ENCODE measurements around the gene ZSCAN10.

ZSCAN10 gene

DNA sequence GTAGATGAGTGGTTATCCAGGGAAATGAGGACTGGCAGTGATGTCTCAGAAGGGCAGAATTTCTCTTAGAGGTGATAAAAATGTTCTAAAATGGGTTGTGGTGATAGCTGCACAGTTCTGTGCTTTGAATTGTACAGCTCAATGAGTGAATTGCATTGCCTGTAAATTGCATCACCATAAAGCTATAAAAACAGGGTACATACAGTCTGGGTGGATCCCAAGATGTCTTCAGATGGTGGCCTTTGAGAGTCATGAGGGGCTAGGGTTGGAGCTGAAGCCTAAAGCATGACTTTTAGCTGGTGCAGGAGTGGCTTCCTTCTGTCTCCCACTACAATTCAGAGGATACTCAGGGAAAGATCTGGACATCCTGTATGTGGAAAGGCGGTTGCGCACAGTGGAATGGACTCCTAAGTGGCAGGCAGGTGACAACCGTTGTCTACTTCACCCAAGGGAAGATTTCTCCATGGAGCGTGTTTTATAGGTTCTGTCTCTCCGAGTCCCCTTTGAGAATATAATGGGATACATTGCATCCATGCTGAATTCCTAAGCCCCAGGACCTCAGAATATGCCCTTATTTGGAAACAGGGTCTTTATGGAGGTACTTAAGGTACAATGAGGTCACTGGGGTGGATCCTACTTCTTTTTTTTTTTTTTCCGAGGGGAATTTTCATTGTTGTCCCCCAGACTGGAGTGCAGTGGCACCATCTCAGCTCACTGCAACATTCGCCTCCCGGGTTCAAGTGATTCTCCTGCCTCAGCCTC lies 35.3 kb downstream of the ZSCAN10 start:
- no peak overlapping the region for H3K23ac ChIP-seq (ENCODE audit: low read length)
- no peak overlapping the region for H2AK5ac ChIP-seq (ENCODE audit: low read length)
- no peak for DNase-seq
- no peak overlapping the region for H3K4me3 ChIP-seq (ENCODE audit: low read depth, low read length)
- peaks cover 10 to 14% of the 10 kb centered on the region in 2 experiments for H3K4me1 ChIP-seq (ENCODE audit: control insufficient read depth in 1 of 2, insufficient read depth in 2 of 2, low read length in 2 of 2)
- no peak overlapping the region for H2BK120ac ChIP-seq (ENCODE audit: insufficient read depth, low read length, poor library complexity)
- no peak overlapping the region for H3K4me2 ChIP-seq (ENCODE audit: low read length)
- H3K79me1 ChIP-seq (ENCODE audit: low read length), result peaks cover 9% of the 10 kb centered on the region
- H3K27me3 ChIP-seq (ENCODE audit: insufficient read depth, low read length), result no peaks in the 10 kb centered on the region
- H4K8ac ChIP-seq (ENCODE audit: low read depth, low read length), result no peak overlapping the region
- no peak overlapping the region for H3K4ac ChIP-seq (ENCODE audit: low read depth, low read length)
- no peaks in the 10 kb centered on the region for H3K36me3 ChIP-seq (ENCODE audit: control insufficient read depth in 1 of 2, insufficient read depth in 2 of 2, low read length in 2 of 2)
- H3K9me3 ChIP-seq (ENCODE audit: insufficient read depth, low read depth, low read length), result no peaks in the 10 kb centered on the region
- no peak overlapping the region for H2AFZ ChIP-seq (ENCODE audit: insufficient read depth, low read length, poor library complexity)
- H3K18ac ChIP-seq (ENCODE audit: low read length), result no peak overlapping the region
- no peak overlapping the region for H3K9ac ChIP-seq (ENCODE audit: low read length)
- H3K79me2 ChIP-seq (ENCODE audit: control insufficient read depth, insufficient read depth, low read length, poor library complexity), result peaks cover 5% of the 10 kb centered on the region
- H4K12ac ChIP-seq (ENCODE audit: low read depth, low read length), result no peak overlapping the region
- no peak overlapping the region for H2BK12ac ChIP-seq (ENCODE audit: low read length)
- no peak overlapping the region for H2BK5ac ChIP-seq (ENCODE audit: low read depth, low read length, poor library complexity)
- H3K14ac ChIP-seq (ENCODE audit: low read length), result no peak overlapping the region
- no peak overlapping the region for H3K27ac ChIP-seq (ENCODE audit: low read depth, low read length)
- no peak overlapping the region for H4K91ac ChIP-seq (ENCODE audit: low read depth, low read length)
- no CpG with 5 or more reads among the region's 8 CpGs for WGBS (ENCODE audit: extremely low coverage, insufficient coverage, insufficient read length)

DNA sequence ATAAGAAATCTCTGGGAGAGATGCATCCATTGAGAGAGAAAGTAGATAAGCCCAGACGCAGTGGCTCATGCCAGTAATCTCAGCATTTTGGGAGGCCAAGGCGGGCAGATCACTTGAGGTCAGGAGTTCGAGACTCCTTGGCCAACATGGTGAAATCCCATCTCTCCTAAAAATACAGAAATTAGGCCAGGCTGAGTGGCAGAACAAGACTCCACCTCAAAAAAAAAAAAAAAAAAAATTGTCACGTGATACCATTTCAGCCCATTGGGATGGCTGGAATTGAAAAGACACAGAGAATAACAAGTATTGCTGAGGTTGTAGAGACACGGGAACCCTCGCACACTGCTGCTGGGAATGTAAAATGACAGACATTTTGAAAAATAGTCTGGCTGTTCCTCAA lies 36.5 kb downstream of the ZSCAN10 start:
- H3K9me3 ChIP-seq (ENCODE audit: insufficient read depth, low read depth, low read length), result no peaks in the 10 kb centered on the region
- H2BK5ac ChIP-seq (ENCODE audit: low read depth, low read length, poor library complexity), result no peak overlapping the region
- H4K12ac ChIP-seq (ENCODE audit: low read depth, low read length), result no peak overlapping the region
- no peak for DNase-seq
- H3K4ac ChIP-seq (ENCODE audit: low read depth, low read length), result no peak overlapping the region
- no peak overlapping the region for H3K4me3 ChIP-seq (ENCODE audit: low read depth, low read length)
- no peak overlapping the region for H2BK120ac ChIP-seq (ENCODE audit: insufficient read depth, low read length, poor library complexity)
- H4K8ac ChIP-seq (ENCODE audit: low read depth, low read length), result no peak overlapping the region
- H3K27ac ChIP-seq (ENCODE audit: low read depth, low read length), result no peak overlapping the region
- H2AFZ ChIP-seq (ENCODE audit: insufficient read depth, low read length, poor library complexity), result no peak overlapping the region
- no peak overlapping the region for H2BK12ac ChIP-seq (ENCODE audit: low read length)
- no peak overlapping the region for H3K18ac ChIP-seq (ENCODE audit: low read length)
- H3K23ac ChIP-seq (ENCODE audit: low read length), result no peak overlapping the region
- no CpG with 5 or more reads among the region's 6 CpGs for WGBS (ENCODE audit: extremely low coverage, insufficient coverage, insufficient read length)
- peaks cover 16 to 19% of the 10 kb centered on the region in 2 experiments for H3K4me1 ChIP-seq (ENCODE audit: control insufficient read depth in 1 of 2, insufficient read depth in 2 of 2, low read length in 2 of 2)
- no peak overlapping the region for H3K4me2 ChIP-seq (ENCODE audit: low read length)
- H4K91ac ChIP-seq (ENCODE audit: low read depth, low read length), result no peak overlapping the region
- H3K79me1 ChIP-seq (ENCODE audit: low read length), result peaks cover 10% of the 10 kb centered on the region
- H3K79me2 ChIP-seq (ENCODE audit: control insufficient read depth, insufficient read depth, low read length, poor library complexity), result peaks cover 5% of the 10 kb centered on the region
- H2AK5ac ChIP-seq (ENCODE audit: low read length), result no peak overlapping the region
- no peak overlapping the region for H3K14ac ChIP-seq (ENCODE audit: low read length)
- H3K9ac ChIP-seq (ENCODE audit: low read length), result no peak overlapping the region
- H3K36me3 ChIP-seq (ENCODE audit: control insufficient read depth in 1 of 2, insufficient read depth in 2 of 2, low read length in 2 of 2), result no peaks in the 10 kb centered on the region
- no peaks in the 10 kb centered on the region for H3K27me3 ChIP-seq (ENCODE audit: insufficient read depth, low read length)

DNA sequence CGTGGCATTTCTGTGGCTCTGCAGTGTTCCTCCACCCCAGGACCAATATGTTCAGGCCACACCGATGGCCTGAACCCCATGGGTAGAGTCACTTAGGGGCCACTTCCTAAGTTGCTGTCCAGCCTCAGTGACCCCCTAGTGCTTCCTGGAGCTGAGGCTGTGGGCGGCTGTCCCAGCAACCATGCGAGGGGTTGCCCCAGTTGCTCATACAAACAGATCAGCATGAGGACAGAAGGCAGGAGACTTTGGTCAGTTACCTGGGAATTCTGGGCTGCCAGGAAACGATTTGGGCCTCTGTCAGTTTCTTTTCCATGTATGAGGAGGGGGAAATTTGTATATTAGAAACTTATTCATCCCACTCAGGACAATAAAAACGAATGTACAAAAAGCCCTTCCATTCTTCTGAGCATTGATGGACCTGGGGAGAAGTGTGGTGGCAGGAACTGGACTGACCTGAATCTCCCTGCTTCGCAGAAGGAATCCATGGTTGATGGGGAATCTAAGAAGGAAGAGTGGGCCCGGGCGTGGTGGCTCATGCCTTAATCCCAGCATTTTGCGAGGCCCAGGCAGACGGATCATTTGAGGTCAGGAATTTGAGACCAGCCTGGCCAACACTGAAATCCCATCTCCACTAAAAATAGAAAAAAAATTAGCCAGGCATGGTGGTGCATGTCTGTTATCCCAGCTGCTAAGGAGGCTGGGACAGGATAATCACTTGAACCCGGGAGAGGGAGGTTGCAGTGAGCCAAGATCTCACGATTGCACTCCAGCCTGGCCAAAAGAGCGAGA lies 38.6 kb downstream of the ZSCAN10 start:
- H3K79me1 ChIP-seq (ENCODE audit: low read length), result peaks cover 10% of the 10 kb centered on the region
- DNase-seq, result no peak
- H3K23ac ChIP-seq (ENCODE audit: low read length), result no peak overlapping the region
- no peak overlapping the region for H3K27ac ChIP-seq (ENCODE audit: low read depth, low read length)
- no peak overlapping the region for H3K14ac ChIP-seq (ENCODE audit: low read length)
- H3K9ac ChIP-seq (ENCODE audit: low read length), result no peak overlapping the region
- H2AK5ac ChIP-seq (ENCODE audit: low read length), result peak overlapping the region; percentile 3
- H4K12ac ChIP-seq (ENCODE audit: low read depth, low read length), result no peak overlapping the region
- H4K8ac ChIP-seq (ENCODE audit: low read depth, low read length), result no peak overlapping the region
- no peaks in the 10 kb centered on the region for H3K36me3 ChIP-seq (ENCODE audit: control insufficient read depth in 1 of 2, insufficient read depth in 2 of 2, low read length in 2 of 2)
- H3K9me3 ChIP-seq (ENCODE audit: insufficient read depth, low read depth, low read length), result no peaks in the 10 kb centered on the region
- H4K91ac ChIP-seq (ENCODE audit: low read depth, low read length), result no peak overlapping the region
- peaks cover 5% of the 10 kb centered on the region for H3K79me2 ChIP-seq (ENCODE audit: control insufficient read depth, insufficient read depth, low read length, poor library complexity)
- no peak overlapping the region for H3K18ac ChIP-seq (ENCODE audit: low read length)
- H3K4me1 ChIP-seq (ENCODE audit: control insufficient read depth in 1 of 2, insufficient read depth in 2 of 2, low read length in 2 of 2), result peaks cover 16 to 19% of the 10 kb centered on the region in 2 experiments
- no peak overlapping the region for H3K4ac ChIP-seq (ENCODE audit: low read depth, low read length)
- no peak overlapping the region for H2BK120ac ChIP-seq (ENCODE audit: insufficient read depth, low read length, poor library complexity)
- no peak overlapping the region for H3K4me3 ChIP-seq (ENCODE audit: low read depth, low read length)
- no peaks in the 10 kb centered on the region for H3K27me3 ChIP-seq (ENCODE audit: insufficient read depth, low read length)
- H2BK5ac ChIP-seq (ENCODE audit: low read depth, low read length, poor library complexity), result no peak overlapping the region
- H2BK12ac ChIP-seq (ENCODE audit: low read length), result no peak overlapping the region
- peak overlapping the region; percentile 6 for H2AFZ ChIP-seq (ENCODE audit: insufficient read depth, low read length, poor library complexity)
- H3K4me2 ChIP-seq (ENCODE audit: low read length), result no peak overlapping the region
- no CpG with 5 or more reads among the region's 14 CpGs for WGBS (ENCODE audit: extremely low coverage, insufficient coverage, insufficient read length)

DNA sequence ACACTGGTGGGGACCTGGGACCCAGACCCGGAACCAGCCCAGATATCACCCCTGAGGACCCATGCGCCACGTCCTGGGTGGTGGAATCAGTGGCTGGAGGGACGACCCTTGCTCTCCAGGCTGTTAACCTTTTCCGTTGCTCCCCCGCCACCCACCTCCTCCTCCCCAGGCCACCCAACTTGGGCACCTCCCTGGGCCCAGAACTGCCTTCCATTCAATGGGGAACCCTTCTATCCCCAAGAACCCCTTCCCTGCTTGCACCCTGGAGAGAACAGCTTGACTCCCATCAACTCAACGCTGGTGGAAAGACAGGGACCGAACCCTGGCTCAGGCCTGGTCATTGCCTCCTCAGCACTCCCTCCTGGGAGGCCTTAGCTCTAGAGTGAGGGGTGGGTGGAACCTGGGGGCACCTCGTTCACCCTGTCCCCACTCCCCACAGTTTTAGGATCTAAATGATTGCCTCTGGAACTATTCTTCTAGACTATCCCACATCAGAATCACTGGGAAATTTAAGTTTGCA lies 39.3 kb downstream of the ZSCAN10 start:
- DNase-seq, result no peak
- Histone ChIP-seq H3K4me3 (ENCODE audit: low read depth, low read length) (no peak overlapping the region), H3K4me1 (ENCODE audit: control insufficient read depth in 1 of 2, insufficient read depth in 2 of 2, low read length in 2 of 2) (peaks cover 11 to 12% of the 10 kb centered on the region in 2 experiments), H3K4ac (ENCODE audit: low read depth, low read length) (peak overlapping the region; percentile 18), H3K27ac (ENCODE audit: low read depth, low read length) (peak overlapping the region; percentile 46), H3K18ac (ENCODE audit: low read length) (peak overlapping the region; percentile 41), H3K36me3 (ENCODE audit: control insufficient read depth in 1 of 2, insufficient read depth in 2 of 2, low read length in 2 of 2) (peaks cover under 1% of the 10 kb centered on the region in 2 experiments), H2BK12ac (ENCODE audit: low read length) (peak overlapping the region; percentile 30), H3K79me1 (ENCODE audit: low read length) (peaks cover 10% of the 10 kb centered on the region), H3K14ac (ENCODE audit: low read length) (peak overlapping the region; percentile 55), H2AK5ac (ENCODE audit: low read length) (no peak overlapping the region), H3K4me2 (ENCODE audit: low read length) (peak overlapping the region; percentile 71), H2BK120ac (ENCODE audit: insufficient read depth, low read length, poor library complexity) (peak overlapping the region; percentile 3), H4K8ac (ENCODE audit: low read depth, low read length) (peak overlapping the region; percentile 80), H4K91ac (ENCODE audit: low read depth, low read length) (peak overlapping the region; percentile 78), H4K12ac (ENCODE audit: low read depth, low read length) (peak overlapping the region; percentile 7), H2AFZ (ENCODE audit: insufficient read depth, low read length, poor library complexity) (peak overlapping the region; percentile 39), H3K9ac (ENCODE audit: low read length) (peak overlapping the region; percentile 73), H2BK5ac (ENCODE audit: low read depth, low read length, poor library complexity) (no peak overlapping the region), H3K79me2 (ENCODE audit: control insufficient read depth, insufficient read depth, low read length, poor library complexity) (peaks cover 5% of the 10 kb centered on the region), H3K23ac (ENCODE audit: low read length) (no peak overlapping the region), H3K27me3 (ENCODE audit: insufficient read depth, low read length) (no peaks in the 10 kb centered on the region), H3K9me3 (ENCODE audit: insufficient read depth, low read depth, low read length) (no peaks in the 10 kb centered on the region)
- no CpG with 5 or more reads among the region's 9 CpGs for WGBS (ENCODE audit: extremely low coverage, insufficient coverage, insufficient read length)

Measured in trophoblast cell (in vitro differentiated cells and primary cell).